MM.1S (cell line): ENCODE data around the gene MYOCD.

Experiments
- EZH2phosphoT487 ChIP-seq: fragments of 300-600 bp; sonication (generic); IDR thresholded peaks from 2 replicates; pipeline ENCODE4 v1.6.1; 2018; ENCODE audit warnings: antibody characterized with exemption, low read length
- TF ChIP-seq, protein P1 (sequence below): fragments of 300-600 bp; sonication (generic); IDR thresholded peaks from 2 replicates; pipeline ENCODE4 v1.5.1; 2016; ENCODE audit warnings: antibody characterized with exemption, low read length, mixed read lengths

DNA sequence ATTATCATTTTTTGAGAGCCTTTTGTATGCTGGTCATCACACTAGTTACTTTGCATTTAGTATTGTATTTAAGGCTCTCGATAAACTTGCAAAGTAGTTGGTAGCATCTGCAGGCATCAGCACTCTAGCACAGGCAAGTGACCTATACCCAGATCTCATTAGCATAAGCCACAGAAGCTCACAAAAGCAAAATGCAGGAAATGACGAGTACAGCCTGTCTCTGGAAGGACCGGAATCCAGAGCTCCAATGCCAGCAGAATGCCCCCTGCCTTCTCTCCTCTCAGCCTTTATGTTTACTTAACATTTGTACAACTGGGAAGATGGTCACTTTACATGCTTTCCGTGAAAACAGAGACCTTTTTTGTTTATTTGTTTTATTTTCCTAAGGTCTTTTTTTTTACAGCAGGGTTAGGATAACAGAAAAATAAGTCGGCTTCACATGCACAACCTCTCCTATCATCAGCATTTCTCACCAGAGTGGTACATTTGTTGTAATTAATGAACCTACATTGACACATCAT, 45.4 kb upstream of the MYOCD start:
- TF ChIP-seq, protein P1, sequence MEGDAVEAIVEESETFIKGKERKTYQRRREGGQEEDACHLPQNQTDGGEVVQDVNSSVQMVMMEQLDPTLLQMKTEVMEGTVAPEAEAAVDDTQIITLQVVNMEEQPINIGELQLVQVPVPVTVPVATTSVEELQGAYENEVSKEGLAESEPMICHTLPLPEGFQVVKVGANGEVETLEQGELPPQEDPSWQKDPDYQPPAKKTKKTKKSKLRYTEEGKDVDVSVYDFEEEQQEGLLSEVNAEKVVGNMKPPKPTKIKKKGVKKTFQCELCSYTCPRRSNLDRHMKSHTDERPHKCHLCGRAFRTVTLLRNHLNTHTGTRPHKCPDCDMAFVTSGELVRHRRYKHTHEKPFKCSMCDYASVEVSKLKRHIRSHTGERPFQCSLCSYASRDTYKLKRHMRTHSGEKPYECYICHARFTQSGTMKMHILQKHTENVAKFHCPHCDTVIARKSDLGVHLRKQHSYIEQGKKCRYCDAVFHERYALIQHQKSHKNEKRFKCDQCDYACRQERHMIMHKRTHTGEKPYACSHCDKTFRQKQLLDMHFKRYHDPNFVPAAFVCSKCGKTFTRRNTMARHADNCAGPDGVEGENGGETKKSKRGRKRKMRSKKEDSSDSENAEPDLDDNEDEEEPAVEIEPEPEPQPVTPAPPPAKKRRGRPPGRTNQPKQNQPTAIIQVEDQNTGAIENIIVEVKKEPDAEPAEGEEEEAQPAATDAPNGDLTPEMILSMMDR: no peak
- TF ChIP-seq EZH2phosphoT487: no peak
